ENCODE measurements around the gene ABTB1. TPM values are rescaled to one million over a fixed set of nuclear protein-coding genes. Genes with fewer than 3 reads are reported as not detected.
"Not testable (repeated sequence)": the region's sequence is repeated elsewhere in the genome, so short reads cannot be mapped to it uniquely, and the experiment has no call there.

The ABTB1 gene
- total and polyA plus RNA-seq, 9 donors, result 5.5 to 64.4 (median 26.7) TPM

- WGBS, 3 donors, result 93 to 97% (median 96%) methylated on average over 21 of the region's 21 CpGs
Measured at GRCh38 chr3:127680146-127680661, 7.5 kb downstream of the ABTB1 start.

GRCh38 chr3:127680798-127681221 is 8.1 kb downstream of the ABTB1 start:
- Histone ChIP-seq H3K4me1 (ENCODE audit: insufficient read depth) (no peaks in the 10 kb centered on the region), H3K9me3 (no peaks in the 10 kb centered on the region), H3K27me3 (no peaks in the 10 kb centered on the region), H3K4me3 (no peak overlapping the region), H3K36me3 (no peaks in the 10 kb centered on the region), H3K27ac (no peak overlapping the region)
- DNase-seq, result peak in 4 of 5 donors; percentile 8 to 32 (median 14)
- 92 to 100% (median 93%) methylated on average over 1 of the region's 1 CpG for WGBS, 3 donors
- intact Hi-C loops (cut with DNase I), result no loop called here
- TF ChIP-seq POLR2A (IDR thresholded peaks at IDR 0.05), result no peak

More at GRCh38 chr3:127680146-127680661, 7.5 kb downstream of the ABTB1 start:
- Histone ChIP-seq H3K4me3 (no peak overlapping the region), H3K27me3 (no peaks in the 10 kb centered on the region), H3K4me1 (ENCODE audit: insufficient read depth) (no peaks in the 10 kb centered on the region), H3K9me3 (no peaks in the 10 kb centered on the region), H3K27ac (no peak overlapping the region), H3K36me3 (no peaks in the 10 kb centered on the region)
- intact Hi-C loops (cut with DNase I), result no loop called here
- TF ChIP-seq EP300 (IDR thresholded peaks at IDR 0.05) (no peak), POLR2A (IDR thresholded peaks at IDR 0.05) (no peak)
- peak in 3 of 5 donors; percentile 6 to 40 (median 12) for DNase-seq

GRCh38 chr3:127682175-127682554 is 9.4 kb downstream of the ABTB1 start:
- H3K4me1 ChIP-seq (ENCODE audit: insufficient read depth); H3K27ac ChIP-seq; intact Hi-C loops (cut with DNase I); H3K36me3 ChIP-seq; H3K9me3 ChIP-seq; H3K4me3 ChIP-seq; H3K27me3 ChIP-seq: not testable (repeated sequence)
- WGBS, 3 donors, result 92 to 95% (median 94%) methylated on average over 6 of the region's 6 CpGs
- peak in 4 of 5 donors; percentile 4 to 19 (median 6) for DNase-seq

- Histone ChIP-seq H3K4me3 (no peak overlapping the region), H3K27me3 (no peaks in the 10 kb centered on the region), H3K27ac (no peak overlapping the region), H3K36me3 (no peaks in the 10 kb centered on the region), H3K4me1 (ENCODE audit: insufficient read depth) (no peaks in the 10 kb centered on the region), H3K9me3 (no peaks in the 10 kb centered on the region)
- peak in 4 of 5 donors; percentile 4 to 30 (median 13) for DNase-seq
- TF ChIP-seq CTCF (IDR thresholded peaks at IDR 0.05), result no peak
- TF ChIP-seq POLR2A (IDR thresholded peaks at IDR 0.05), result no peak
- TF ChIP-seq EP300 (IDR thresholded peaks at IDR 0.05), result no peak
- 78 to 87% (median 80%) methylated on average over 8 of the region's 8 CpGs for WGBS, 3 donors
- intact Hi-C loops (cut with DNase I), result no loop called here
Measured at GRCh38 chr3:127682561-127682960, 9.8 kb downstream of the ABTB1 start.

GRCh38 chr3:127684871-127685707 is 12.3 kb downstream of the ABTB1 start:
- H3K27me3 ChIP-seq, result no peaks in the 10 kb centered on the region
- no peak for TF ChIP-seq CTCF (IDR thresholded peaks at IDR 0.05)
- no peak overlapping the region for H3K27ac ChIP-seq
- no peaks in the 10 kb centered on the region for H3K36me3 ChIP-seq
- WGBS, 3 donors, result 71 to 76% (median 74%) methylated on average over 20 to 22 of the region's 22 CpGs
- no peak overlapping the region for H3K4me3 ChIP-seq
- intact Hi-C loops (cut with DNase I), result no loop called here
- DNase-seq, result peak in 3 of 5 donors; percentile 7 to 26 (median 13)
- H3K9me3 ChIP-seq, result no peaks in the 10 kb centered on the region
- H3K4me1 ChIP-seq (ENCODE audit: insufficient read depth), result no peaks in the 10 kb centered on the region

Data from ovary (tissue), 9 donors.